Measurements from ENCODE around the gene ZDHHC14.

GRCh38 chr6:157471077-157471686 lies 90.2 kb downstream of the ZDHHC14 start:
- no peak for TF ChIP-seq CTCF (conservative IDR thresholded peaks at IDR 0.05; ENCODE audit: low read depth in 2 of 2)
- TF ChIP-seq NANOG (IDR thresholded peaks at IDR 0.05; ENCODE audit: borderline replicate concordance), result no peak
- TF ChIP-seq REST (IDR thresholded peaks at IDR 0.05; ENCODE audit: unreplicated experiment), result no peak
